Esophagus squamous epithelium (tissue), 5 donors: ENCODE data around the gene SRRM2. TPM values are rescaled to one million over a fixed set of nuclear protein-coding genes. Genes with fewer than 3 reads are reported as not detected.

Source experiments
- DNase-seq: peaks from one replicate; lab custom pipeline; 2025; lab: John Stamatoyannopoulos, UW
- H3K27ac ChIP-seq, 4 donors: fragments of 200-600 bp; sonication (generic); one replicate each; pipeline ENCODE4 v1.5.1; 2016 to 2019; ENCODE audit warnings: mild to moderate bottlenecking in 1 of 4
- H3K27me3 ChIP-seq, 4 donors: fragments of 200-600 bp; sonication (generic); 1 replicate in 3 of 4; 2 replicates in 1 of 4; pipeline versions ENCODE4 v1.5.1 to v1.6.0; 2017 to 2021; ENCODE audit warnings: antibody characterized with exemption in 1 of 4
- H3K36me3 ChIP-seq, 3 donors: fragments of 200-600 bp; sonication (generic); one replicate each; pipeline ENCODE4 v1.5.1; 2016 to 2019
- H3K4me1 ChIP-seq, 3 donors: fragments of 200-600 bp; sonication (generic); one replicate each; pipeline ENCODE4 v1.5.1; 2017 to 2019
- H3K4me3 ChIP-seq, 4 donors: fragments of 200-600 bp; sonication (generic); 1 replicate in 3 of 4; 2 replicates in 1 of 4; pipeline ENCODE4 v1.5.1; 2016 to 2019; ENCODE audit warnings: mild to moderate bottlenecking in 2 of 4, moderate library complexity in 1 of 4
- H3K9me3 ChIP-seq, 3 donors: fragments of 200-600 bp; sonication (generic); one replicate each; pipeline ENCODE4 v1.5.1; 2016 to 2019
- CTCF ChIP-seq, 6 experiments: fragments of 450-650 bp in 4 of 6; fragments of 200-600 bp in 2 of 6; sonication (generic) in 2 of 6; IDR thresholded peaks; one replicate each; pipeline ENCODE4 v1.5.1; 2016 to 2019; ENCODE audit warnings: antibody characterized with exemption in 6 of 6, mild to moderate bottlenecking in 4 of 6, moderate library complexity in 4 of 6
- POLR2A ChIP-seq, 4 donors: fragments of 450-650 bp; IDR thresholded peaks; one replicate each; pipeline ENCODE4 v1.6.1; 2017; ENCODE audit warnings: antibody characterized with exemption in 4 of 4, mild to moderate bottlenecking in 4 of 4, moderate library complexity in 3 of 4
- WGBS, 2 donors: methylation state at CpG; one replicate each; pipeline ENCODE4 v1.1.5; 2018; 5-methylcytosine and 5-hydroxymethylcytosine counted together
- intact Hi-C: fragments of 100-400 bp; cut with DNase I; formaldehyde crosslinking; loops from one replicate; pipeline ENCODE4 v1.15.0; 2022
- total RNA-seq, 4 donors: library from RNA; depleted of rRNA; stranded (reverse); fragments of >200 nt; gene quantifications; one replicate each; pipeline ENCODE4 v1.1.0, GENCODE V29; 2016
- donor health status: DM: yes; HTN: yes; CAD: no.

The SRRM2 gene
- total RNA-seq, 4 donors from 2014 or later = 80.7 to 290 (median 233) TPM

GRCh38 chr16:2810651-2811050 is 58.2 kb downstream of the SRRM2 start:
- Histone ChIP-seq H3K36me3 (no peaks in the 10 kb centered on the region), H3K9me3 (no peaks in the 10 kb centered on the region), H3K27me3 (peaks cover 0 to 78% (median 0%) of the 10 kb centered on the region in 4 donors), H3K27ac (no peak overlapping the region), H3K4me1 (peaks cover 0 to 9% (median 4%) of the 10 kb centered on the region in 3 donors), H3K4me3 (no peak overlapping the region)
- no peak for DNase-seq
- intact Hi-C loops = no loop called here
- 74 to 95% methylated on average over 4 of the region's 6 CpGs for WGBS, 2 donors
- TF ChIP-seq POLR2A (IDR thresholded peaks at IDR 0.05) (no peak), CTCF (IDR thresholded peaks at IDR 0.05) (no peak)

- Histone ChIP-seq H3K27me3 (peaks cover 0 to 78% (median 0%) of the 10 kb centered on the region in 4 donors), H3K27ac (no peak overlapping the region), H3K9me3 (no peaks in the 10 kb centered on the region), H3K4me3 (no peak overlapping the region), H3K36me3 (no peaks in the 10 kb centered on the region), H3K4me1 (peaks cover 0 to 9% (median 4%) of the 10 kb centered on the region in 3 donors)
- no peak for TF ChIP-seq POLR2A (IDR thresholded peaks at IDR 0.05)
- TF ChIP-seq CTCF (IDR thresholded peaks at IDR 0.05) = no peak
- 27 to 54% methylated on average over 5 to 8 of the region's 15 CpGs for WGBS, 2 donors
- no peak for DNase-seq
- intact Hi-C loops = no loop called here
Observed at GRCh38 chr16:2811703-2812471, 59.4 kb downstream of the SRRM2 start.

- no peak for TF ChIP-seq CTCF (IDR thresholded peaks at IDR 0.05)
- no peak for TF ChIP-seq POLR2A (IDR thresholded peaks at IDR 0.05)
- intact Hi-C loops = no loop called here
- Histone ChIP-seq H3K36me3 (no peaks in the 10 kb centered on the region), H3K4me1 (peaks cover 0 to 9% (median 4%) of the 10 kb centered on the region in 3 donors), H3K27ac (no peak overlapping the region), H3K9me3 (no peaks in the 10 kb centered on the region), H3K27me3 (peaks cover 0 to 83% (median 0%) of the 10 kb centered on the region in 4 donors), H3K4me3 (no peak overlapping the region)
- WGBS, 2 donors = 53 to 56% methylated on average over 5 of the region's 7 CpGs
- DNase-seq = no peak
Observed at GRCh38 chr16:2813771-2814221, 61.4 kb downstream of the SRRM2 start.

GRCh38 chr16:2814551-2815298 is 62.3 kb downstream of the SRRM2 start:
- Histone ChIP-seq H3K27me3 (peaks cover 0 to 91% (median 0%) of the 10 kb centered on the region in 4 donors), H3K4me1 (peaks cover 0 to 9% (median 4%) of the 10 kb centered on the region in 3 donors), H3K36me3 (no peaks in the 10 kb centered on the region), H3K27ac (no peak overlapping the region), H3K4me3 (no peak overlapping the region), H3K9me3 (no peaks in the 10 kb centered on the region)
- intact Hi-C loops = no loop called here
- WGBS, 2 donors = 80% methylated on average over 2 of the region's 20 CpGs
- TF ChIP-seq POLR2A (IDR thresholded peaks at IDR 0.05) = no peak
- no peak for TF ChIP-seq CTCF (IDR thresholded peaks at IDR 0.05)
- DNase-seq = no peak
